Femur (tissue), 1 donor: ENCODE measurements around the gene TOR4A.
A peak's percentile ranks its signal among the peaks of the same experiment; 100 is the strongest.

ENCODE experiments used
- DNase-seq: peaks from one replicate; pipeline ENCODE4 v3.0.0-alpha.2; 2017

Gene TOR4A

GRCh38 chr9:137296670-137297664 lies 19.4 kb downstream of the TOR4A start:
- DNase-seq, result peak; percentile 72

GRCh38 chr9:137297966-137298365 lies 20.4 kb downstream of the TOR4A start:
- DNase-seq, result no peak

- DNase-seq, result no peak
Measured at GRCh38 chr9:137298401-137299202, 21.1 kb downstream of the TOR4A start.

GRCh38 chr9:137299203-137299565 lies 21.7 kb downstream of the TOR4A start:
- no peak for DNase-seq

- DNase-seq, result no peak
Measured at GRCh38 chr9:137299938-137300337, 22.4 kb downstream of the TOR4A start.

- peak; percentile 28 for DNase-seq
Measured at GRCh38 chr9:137300567-137301080, 23.1 kb downstream of the TOR4A start.

- DNase-seq, result peak; percentile 52
Measured at GRCh38 chr9:137301081-137301947, 23.8 kb downstream of the TOR4A start.

- peak; percentile 90 for DNase-seq
Measured at GRCh38 chr9:137302118-137302448, 24.6 kb downstream of the TOR4A start, which contains the start of gene NRARP. Gene NRARP, minus strand, starts transcription at chr9:137302271. Its CDS starts 343 bp downstream, at chr9:137301928.

- DNase-seq, result peak; percentile 25
Measured at GRCh38 chr9:137302449-137303150, 25.1 kb downstream of the TOR4A start.

- peak; percentile 35 for DNase-seq
Measured at GRCh38 chr9:137303151-137303892, 25.8 kb downstream of the TOR4A start.

- peak; percentile 20 for DNase-seq
Measured at GRCh38 chr9:137303893-137304382, 26.4 kb downstream of the TOR4A start.

GRCh38 chr9:137304383-137305059 lies 27.0 kb downstream of the TOR4A start:
- peak; percentile 44 for DNase-seq

- peak; percentile 78 for DNase-seq
Measured at GRCh38 chr9:137305060-137305797, 27.7 kb downstream of the TOR4A start.

GRCh38 chr9:137305798-137306065 lies 28.2 kb downstream of the TOR4A start:
- DNase-seq, result no peak

- DNase-seq, result peak; percentile 58
Measured at GRCh38 chr9:137306066-137306849, 28.7 kb downstream of the TOR4A start.

- DNase-seq, result peak; percentile 42
Measured at GRCh38 chr9:137306850-137307254, 29.3 kb downstream of the TOR4A start.

GRCh38 chr9:137307255-137308056 lies 29.9 kb downstream of the TOR4A start:
- DNase-seq, result peak; percentile 27

GRCh38 chr9:137308057-137308619 lies 30.6 kb downstream of the TOR4A start:
- DNase-seq, result peak; percentile 27
